GM12878 (cell line): ENCODE results near the gene FILIP1L. TPM values are rescaled to one million over a fixed set of nuclear protein-coding genes. Genes with fewer than 3 reads are reported as not detected.

ENCODE experiments used
- ATAC-seq: fragments of 200-7000 bp; cut with Tn5 transposase; 3 replicates; pipeline ENCODE4 v1.9.1; 2020; ENCODE audit warnings: mild to moderate bottlenecking, moderate library complexity
- BruUV-seq: library from RNA; stranded (reverse); fragments of 400-500 nt; replicated peaks from 2 replicates; lab custom pipeline; 2021; lab: Mats Ljungman, UMichigan
- CTCF ChIA-PET: fragments of 300-600 bp; sonication (Branson Sonifier 250); formaldehyde crosslinking; extraction: SDS; loops from one replicate; lab custom pipeline; 2021; ENCODE audit warnings: inconsistent platforms; lab: Yijun Ruan, JAX
- POLR2A ChIA-PET: fragments of 350-600 bp; formaldehyde crosslinking; extraction: SDS; loops from one replicate; lab custom pipeline; 2021; ENCODE audit warnings: inconsistent platforms; lab: Charles Lee
- RAD21 ChIA-PET: fragments of 300-600 bp; sonication (Branson Sonifier 250); formaldehyde crosslinking; loops from one replicate; lab custom pipeline; 2023; ENCODE audit warnings: antibody characterized with exemption; ENCODE audit not compliant: unreplicated experiment; lab: Charles Lee
- SMC1A ChIA-PET: fragments of 300-600 bp; sonication (Branson Sonifier 250); formaldehyde crosslinking; loops from one replicate; lab custom pipeline; 2023; ENCODE audit not compliant: unreplicated experiment, uncharacterized antibody; lab: Charles Lee
- DNase-seq: peaks from one replicate; pipeline ENCODE4 v3.0.0-alpha.2; 2011; ENCODE audit warnings: low read depth, low spot score
- FAIRE-seq: peaks from 3 replicates; lab custom pipeline; 2011; peaks lifted over from hg19 to GRCh38; lab: Jason Lieb, UNC
- H2AFZ ChIP-seq: 2 replicates; pipeline ENCODE4 v1.6.0; 2011; ENCODE audit warnings: low read depth, low read length, control low read depth; ENCODE audit not compliant: control insufficient read depth
- H3K27ac ChIP-seq: 2 replicates; pipeline ENCODE4 v1.5.1; 2011; ENCODE audit warnings: control low read depth; ENCODE audit not compliant: control insufficient read depth, insufficient read depth
- H3K27me3 ChIP-seq, 2 experiments: replicated peaks in 1 of 2; 2 replicates each; pipeline versions ENCODE4 v1.6.0 to v1.6.1; 2011; ENCODE audit warnings: low read length in 1 of 2; ENCODE audit not compliant: control insufficient read depth in 2 of 2, insufficient read depth in 2 of 2
- H3K36me3 ChIP-seq, 2 experiments: 2 replicates each; pipeline ENCODE4 v1.5.1; 2011; ENCODE audit warnings: low read length in 1 of 2; ENCODE audit not compliant: control insufficient read depth in 2 of 2, insufficient read depth in 2 of 2
- H3K4me1 ChIP-seq: 2 replicates; pipeline ENCODE4 v1.6.1; 2011; ENCODE audit warnings: mild to moderate bottlenecking, low read length, moderate library complexity, mixed read lengths; ENCODE audit not compliant: control insufficient read depth, insufficient read depth
- H3K4me2 ChIP-seq: 2 replicates; pipeline ENCODE4 v1.6.0; 2011; ENCODE audit warnings: control low read depth; ENCODE audit not compliant: control insufficient read depth, insufficient read depth
- H3K4me3 ChIP-seq: fragments of 200-600 bp; sonication (generic); 2 replicates; pipeline ENCODE4 v1.5.1; 2016
- H3K79me2 ChIP-seq: 2 replicates; pipeline ENCODE4 v1.6.0; 2011; ENCODE audit warnings: low read length; ENCODE audit not compliant: control insufficient read depth, insufficient read depth
- H3K9ac ChIP-seq: 2 replicates; pipeline ENCODE4 v1.8.0; 2011; ENCODE audit warnings: low read length, control low read depth, mixed read lengths; ENCODE audit not compliant: control insufficient read depth, insufficient read depth
- H3K9me3 ChIP-seq: replicated peaks from 3 replicates; pipeline ENCODE4 v1.5.1; 2011; ENCODE audit warnings: mild to moderate bottlenecking, low read length; ENCODE audit not compliant: control insufficient read depth, insufficient read depth
- H4K20me1 ChIP-seq: 2 replicates; pipeline ENCODE4 v1.6.0; 2011; ENCODE audit not compliant: control insufficient read depth, insufficient read depth
- ATF2 ChIP-seq: IDR thresholded peaks from 2 replicates; pipeline ENCODE4 v1.6.1; 2012; ENCODE audit warnings: low read length, inconsistent platforms
- FOXM1 ChIP-seq: IDR thresholded peaks from 2 replicates; pipeline ENCODE4 v1.6.1; 2012; ENCODE audit warnings: low read depth, mild to moderate bottlenecking, inconsistent platforms, low read length, moderate library complexity
- GATAD2B ChIP-seq: fragments of 450-650 bp; conservative IDR thresholded peaks from 2 replicates; pipeline ENCODE4 v1.6.1; 2017; ENCODE audit warnings: low read depth, mild to moderate bottlenecking, moderate library complexity
- MEF2A ChIP-seq: IDR thresholded peaks from 2 replicates; pipeline ENCODE4 v1.6.1; 2011; ENCODE audit warnings: low read depth, mild to moderate bottlenecking, low read length, moderate library complexity; ENCODE audit not compliant: insufficient read depth
- MXI1 ChIP-seq: fragments of 150-350 bp; IDR thresholded peaks from 2 replicates; pipeline ENCODE4 v1.6.1; 2011; ENCODE audit warnings: low read depth, mild to moderate bottlenecking, inconsistent platforms, low read length, improper control_type of control experiment
- NR2F1 ChIP-seq: fragments of 450-650 bp; conservative IDR thresholded peaks from 2 replicates; pipeline ENCODE4 v1.6.1; 2017; ENCODE audit warnings: mild to moderate bottlenecking
- PML ChIP-seq: IDR thresholded peaks from 2 replicates; pipeline ENCODE4 v1.6.1; 2012; ENCODE audit warnings: low read length, inconsistent platforms
- POLR2AphosphoS2 ChIP-seq: IDR thresholded peaks from 2 replicates; pipeline ENCODE4 v1.6.1; 2011; ENCODE audit warnings: low read depth, mild to moderate bottlenecking, low read length, improper control_type of control experiment, moderate library complexity
- POLR2AphosphoS5 ChIP-seq: IDR thresholded peaks from 2 replicates; pipeline ENCODE4 v1.6.1; 2011; ENCODE audit warnings: mild to moderate bottlenecking, low read length, inconsistent platforms
- RBBP5 ChIP-seq: fragments of 200-600 bp; sonication (generic); conservative IDR thresholded peaks from 2 replicates; pipeline ENCODE4 v1.6.1; 2016
- SMAD1 ChIP-seq: fragments of 450-650 bp; IDR thresholded peaks from 2 replicates; pipeline ENCODE4 v1.6.1; 2018; ENCODE audit warnings: mild to moderate bottlenecking, low read depth; ENCODE audit not compliant: partially characterized antibody
- TCF3 ChIP-seq: IDR thresholded peaks from 2 replicates; pipeline ENCODE4 v1.6.1; 2012; ENCODE audit warnings: low read depth, mild to moderate bottlenecking, low read length, borderline replicate concordance; ENCODE audit not compliant: insufficient read depth
- USF1 ChIP-seq: IDR thresholded peaks from 2 replicates; pipeline ENCODE4 v1.6.1; 2011; ENCODE audit warnings: borderline replicate concordance, low read depth, mild to moderate bottlenecking, moderate library complexity, mixed read lengths, low read length; ENCODE audit not compliant: insufficient read depth; ENCODE audit errors: extremely low read length
- YBX1 ChIP-seq: fragments of 450-650 bp; IDR thresholded peaks from 2 replicates; pipeline ENCODE4 v1.6.1; 2016; ENCODE audit warnings: antibody characterized with exemption
- ZBED1 ChIP-seq: IDR thresholded peaks from 2 replicates; pipeline ENCODE4 v1.6.1; 2016; ENCODE audit warnings: borderline replicate concordance
- ZNF24 ChIP-seq: fragments of 450-650 bp; IDR thresholded peaks from 2 replicates; pipeline ENCODE4 v1.6.1; 2017; ENCODE audit warnings: antibody characterized with exemption, mild to moderate bottlenecking
- ZNF274 ChIP-seq: IDR thresholded peaks from one replicate; pipeline ENCODE4 v1.8.0; 2011; ENCODE audit not compliant: insufficient read length, insufficient read depth
- WGBS: methylation state at CpG from one replicate; pipeline ENCODE4 v1.1.6; 2016; ENCODE audit warnings: low lambda C conversion rate; ENCODE audit not compliant: insufficient replicate concordance, insufficient coverage; ENCODE audit errors: missing lambda C conversion rate; 5-methylcytosine and 5-hydroxymethylcytosine counted together
- in situ Hi-C: fragments of 300-500 bp; cut with MboI; formaldehyde crosslinking; loops from 9 replicates; pipeline ENCODE4 v1.14.3; 2018; ENCODE audit warnings: mixed read lengths
- intact Hi-C: fragments of 100-400 bp; cut with micrococcal nuclease; formaldehyde crosslinking; loops from one replicate; pipeline ENCODE4 v1.14.2; 2022; ENCODE audit not compliant: unreplicated experiment
- polyA plus RNA-seq, 11 experiments: library from polyadenylated mRNA; depleted of rRNA in 4 of 11; unstranded in 6 of 11; stranded (reverse) in 5 of 11; fragments of >200 nt; fragmentation: Nextera tagmentation in 4 of 11; fragmentation: Illumina TruSeq in 1 of 11; extraction: Ambion mirVana in 4 of 11; extraction: Trizol in 1 of 11; gene quantifications; 1 replicate in 1 of 11; 2 replicates in 10 of 11; pipeline versions ENCODE4 v1.2.1 to v1.2.3, GENCODE V29; 2011 to 2016; ENCODE audit warnings: inconsistent platforms in 2 of 11, missing spikeins in 2 of 11, low read depth in 1 of 11
- total RNA-seq, 4 experiments: library from RNA; depleted of rRNA in 3 of 4; stranded (reverse); fragments of >200 nt in 3 of 4; fragmentation: Illumina TruSeq in 1 of 4; extraction: Trizol in 1 of 4; gene quantifications; 2 replicates each; pipeline versions ENCODE4 v1.2.1 to v1.2.3, GENCODE V29; 2013 to 2021

FILIP1L gene
- total and polyA plus RNA-seq, 10 of the 15 experiments (the other 5 are each of a cell fraction or from before 2014, with no cell fraction given), result 0.24 to 6.1 (median 3.5) TPM

- no peaks in the 10 kb centered on the region for H4K20me1 ChIP-seq
- no peaks in the 10 kb centered on the region for H3K36me3 ChIP-seq
- no peak overlapping the region for H3K9ac ChIP-seq
- intact Hi-C loops (no loop called here), in situ Hi-C loops (no loop called here)
- H3K4me1 ChIP-seq, result peaks cover 3% of the 10 kb centered on the region; the same call in 1 of the 2 replicates
- FAIRE-seq, result no peak
- no peaks in the 10 kb centered on the region for H3K9me3 ChIP-seq
- POLR2A ChIA-PET, result no interaction called here
- RAD21 ChIA-PET, result interaction anchor here (0.5 kb wide), 1 partner anchor 9 kb away, joined by 3 read pairs; no protein-coding TSS in a partner anchor
- H3K27me3 ChIP-seq, result no peaks in the 10 kb centered on the region
- TF ChIP-seq MEF2A (no peak), POLR2AphosphoS5 (no peak), TCF3 (no peak), NR2F1 (no peak), MXI1 (no peak), RBBP5 (no peak)
- H3K4me2 ChIP-seq, result no peak overlapping the region
- no peak overlapping the region for H3K27ac ChIP-seq
- H2AFZ ChIP-seq, result no peak overlapping the region
- DNase-seq, result no peak
- H3K79me2 ChIP-seq, result no peaks in the 10 kb centered on the region
- WGBS, result 97% methylated on average over 2 of the region's 2 CpGs
- no peak for ATAC-seq
- CTCF ChIA-PET, result interaction anchor here (0.9 to 1.3 kb wide), 2 partner anchors 9 to 13 kb away, joined by 3 read pairs; no protein-coding TSS in a partner anchor
- BruUV-seq, result no TSS peak
- H3K4me3 ChIP-seq, result no peak overlapping the region
- SMC1A ChIA-PET, result interaction anchor here (0.5 kb wide), 1 partner anchor 235 kb away, joined by 3 read pairs; no protein-coding TSS in a partner anchor
Measured at GRCh38 chr3:100081986-100082692, 32.2 kb downstream of the FILIP1L start.

GRCh38 chr3:100081311-100081710 is 33.0 kb downstream of the FILIP1L start:
- no peak overlapping the region for H3K27ac ChIP-seq
- ChIA-PET CTCF (no interaction called here), POLR2A (no interaction called here), RAD21 (no interaction called here), SMC1A (no interaction called here)
- H3K4me3 ChIP-seq, result no peak overlapping the region
- H3K36me3 ChIP-seq, result no peaks in the 10 kb centered on the region
- 90% methylated on average over 1 of the region's 1 CpG for WGBS
- H3K79me2 ChIP-seq, result no peaks in the 10 kb centered on the region
- no peak overlapping the region for H2AFZ ChIP-seq
- no TSS peak for BruUV-seq
- DNase-seq (no peak), FAIRE-seq (no peak), ATAC-seq (no peak)
- H3K9me3 ChIP-seq, result no peaks in the 10 kb centered on the region
- no peaks in the 10 kb centered on the region for H4K20me1 ChIP-seq
- H3K4me2 ChIP-seq, result no peak overlapping the region
- no peaks in the 10 kb centered on the region for H3K27me3 ChIP-seq
- H3K9ac ChIP-seq, result no peak overlapping the region
- H3K4me1 ChIP-seq, result no peaks in the 10 kb centered on the region
- in situ Hi-C loops, result no loop called here
- intact Hi-C loops, result no loop called here
- TF ChIP-seq ZNF24 (no peak), POLR2AphosphoS2 (no peak), ZBED1 (no peak), GATAD2B (no peak), MEF2A (no peak), PML (no peak), FOXM1 (no peak), SMAD1 (no peak), ZNF274 (no peak), ATF2 (no peak), USF1 (no peak), YBX1 (no peak), TCF3 (no peak)
